Natural killer cell (primary cell): Measurements from ENCODE around the gene NEDD9. TPM values are rescaled to one million over a fixed set of nuclear protein-coding genes. Genes with fewer than 3 reads are reported as not detected.

Experiments used
- ATAC-seq, 3 donors: fragments of 150-1000 bp in 2 of 3; fragments of 200-7000 bp in 1 of 3; cut with Tn5 transposase; 1 replicate in 1 of 3; 2 replicates in 2 of 3; pipeline ENCODE4 v1.10.0; 2021; ENCODE audit warnings: mild to moderate bottlenecking in 2 of 3, moderate library complexity in 2 of 3
- DNase-seq, 2 donors: peaks; one replicate each; pipeline versions ENCODE4 v3.0.0 to v3.0.0-alpha.2; 2013 to 2021; ENCODE audit warnings: mixed read lengths in 1 of 2
- H3K27ac ChIP-seq: one replicate; pipeline ENCODE4 v1.5.1; 2013; ENCODE audit warnings: mild to moderate bottlenecking, low read length
- H3K27me3 ChIP-seq: one replicate; pipeline ENCODE4 v1.6.1; 2013; ENCODE audit warnings: low read length; ENCODE audit not compliant: control insufficient read depth, insufficient read depth
- H3K36me3 ChIP-seq: one replicate; pipeline ENCODE4 v1.6.1; 2013; ENCODE audit warnings: low read length; ENCODE audit not compliant: control insufficient read depth, insufficient read depth
- H3K4me1 ChIP-seq: one replicate; pipeline ENCODE4 v1.6.1; 2013; ENCODE audit warnings: low read length; ENCODE audit not compliant: control insufficient read depth, insufficient read depth
- H3K4me3 ChIP-seq: one replicate; pipeline ENCODE4 v1.5.1; 2013; ENCODE audit warnings: low read length
- H3K9me3 ChIP-seq: one replicate; pipeline ENCODE4 v1.6.1; 2013; ENCODE audit warnings: low read length; ENCODE audit not compliant: control insufficient read depth, insufficient read depth
- H3K27ac Mint-ChIP-seq, 2 donors: one replicate each; pipeline ENCODE4 v1.8.0; 2022; ENCODE audit warnings: mild to moderate bottlenecking in 2 of 2, mixed read lengths in 2 of 2, moderate library complexity in 1 of 2
- H3K27me3 Mint-ChIP-seq, 2 donors: one replicate each; pipeline ENCODE4 v1.8.0; 2022; ENCODE audit warnings: low read depth in 2 of 2, mixed read lengths in 2 of 2
- H3K36me3 Mint-ChIP-seq: one replicate; pipeline ENCODE4 v1.8.0; 2022; ENCODE audit warnings: mixed read lengths
- H3K4me1 Mint-ChIP-seq, 2 donors: one replicate each; pipeline ENCODE4 v1.8.0; 2022; ENCODE audit warnings: mixed read lengths in 2 of 2
- H3K4me3 Mint-ChIP-seq: one replicate; pipeline ENCODE4 v1.8.0; 2022; ENCODE audit warnings: mild to moderate bottlenecking, moderate library complexity, mixed read lengths
- H3K9me3 Mint-ChIP-seq, 2 donors: one replicate each; pipeline ENCODE4 v1.8.0; 2022; ENCODE audit warnings: mixed read lengths in 2 of 2
- WGBS: methylation state at CpG from one replicate; pipeline ENCODE4 v1.1.7; 2013; ENCODE audit warnings: missing lambda C conversion rate; ENCODE audit not compliant: insufficient coverage; 5-methylcytosine and 5-hydroxymethylcytosine counted together
- intact Hi-C: fragments of 100-400 bp; cut with micrococcal nuclease; formaldehyde crosslinking; loops from one replicate; pipeline ENCODE4 v1.14.2; 2022
- total RNA-seq, 4 donors: library from RNA; stranded (reverse); fragments of 120-200 nt in 1 of 4; gene quantifications; one replicate each; pipeline versions ENCODE4 v1.2.3 to v1.2.4, GENCODE V29; 2013 to 2022
- TF ChIP-seq, protein P1 (sequence below): fragments of 200-600 bp; IDR thresholded peaks from one replicate; pipeline ENCODE4 v1.8.0; 2022; ENCODE audit warnings: antibody characterized with exemption

NEDD9 gene
- total RNA-seq, 3 donors from 2014 or later (not counting 1 experiment from before 2014, with no cell fraction given), result 106 to 110 (median 107) TPM

GRCh38 chr6:11265932-11266331 lies 33.5 kb upstream of the NEDD9 start:
- intact Hi-C loops, result no loop called here
- Mint-ChIP-seq H3K4me3 (no peak overlapping the region), H3K4me1 (peaks cover 49 to 52% of the 10 kb centered on the region in 2 donors), H3K36me3 (no peaks in the 10 kb centered on the region), H3K27ac (peak overlapping the region in 1 of 2 donors; percentile 14), H3K27me3 (no peaks in the 10 kb centered on the region), H3K9me3 (no peaks in the 10 kb centered on the region)
- Histone ChIP-seq H3K4me3 (no peak overlapping the region), H3K27me3 (no peaks in the 10 kb centered on the region), H3K27ac (no peak overlapping the region), H3K4me1 (peaks cover 11% of the 10 kb centered on the region), H3K9me3 (no peaks in the 10 kb centered on the region), H3K36me3 (no peaks in the 10 kb centered on the region)
- ATAC-seq (no peak), DNase-seq (no peak)
- 100% methylated on average over 1 of the region's 1 CpG for WGBS
- TF ChIP-seq, protein P1, sequence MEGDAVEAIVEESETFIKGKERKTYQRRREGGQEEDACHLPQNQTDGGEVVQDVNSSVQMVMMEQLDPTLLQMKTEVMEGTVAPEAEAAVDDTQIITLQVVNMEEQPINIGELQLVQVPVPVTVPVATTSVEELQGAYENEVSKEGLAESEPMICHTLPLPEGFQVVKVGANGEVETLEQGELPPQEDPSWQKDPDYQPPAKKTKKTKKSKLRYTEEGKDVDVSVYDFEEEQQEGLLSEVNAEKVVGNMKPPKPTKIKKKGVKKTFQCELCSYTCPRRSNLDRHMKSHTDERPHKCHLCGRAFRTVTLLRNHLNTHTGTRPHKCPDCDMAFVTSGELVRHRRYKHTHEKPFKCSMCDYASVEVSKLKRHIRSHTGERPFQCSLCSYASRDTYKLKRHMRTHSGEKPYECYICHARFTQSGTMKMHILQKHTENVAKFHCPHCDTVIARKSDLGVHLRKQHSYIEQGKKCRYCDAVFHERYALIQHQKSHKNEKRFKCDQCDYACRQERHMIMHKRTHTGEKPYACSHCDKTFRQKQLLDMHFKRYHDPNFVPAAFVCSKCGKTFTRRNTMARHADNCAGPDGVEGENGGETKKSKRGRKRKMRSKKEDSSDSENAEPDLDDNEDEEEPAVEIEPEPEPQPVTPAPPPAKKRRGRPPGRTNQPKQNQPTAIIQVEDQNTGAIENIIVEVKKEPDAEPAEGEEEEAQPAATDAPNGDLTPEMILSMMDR, result no peak

- ATAC-seq (no peak), DNase-seq (no peak)
- Mint-ChIP-seq H3K9me3 (no peaks in the 10 kb centered on the region), H3K4me1 (peaks cover 58 to 65% of the 10 kb centered on the region in 2 donors), H3K27ac (peak overlapping the region; percentile 23 to 93), H3K27me3 (no peaks in the 10 kb centered on the region), H3K4me3 (no peak overlapping the region), H3K36me3 (no peaks in the 10 kb centered on the region)
- TF ChIP-seq, protein P1, result no peak
- Histone ChIP-seq H3K4me1 (peaks cover 25% of the 10 kb centered on the region), H3K4me3 (no peak overlapping the region), H3K36me3 (no peaks in the 10 kb centered on the region), H3K27me3 (no peaks in the 10 kb centered on the region), H3K9me3 (no peaks in the 10 kb centered on the region), H3K27ac (no peak overlapping the region)
- intact Hi-C loops, result no loop called here
- 98% methylated on average over 6 of the region's 6 CpGs for WGBS
Observed at GRCh38 chr6:11264100-11264499, 31.6 kb upstream of the NEDD9 start.

- Mint-ChIP-seq H3K4me1 (peaks cover 66 to 73% of the 10 kb centered on the region in 2 donors), H3K27me3 (no peaks in the 10 kb centered on the region), H3K27ac (peak overlapping the region; percentile 23 to 93), H3K36me3 (no peaks in the 10 kb centered on the region), H3K9me3 (no peaks in the 10 kb centered on the region), H3K4me3 (peak overlapping the region; percentile 45)
- TF ChIP-seq, protein P1, result no peak
- WGBS, result 82% methylated on average over 5 of the region's 5 CpGs
- no peaks in the 10 kb centered on the region for H3K27me3 ChIP-seq
- H3K4me1 ChIP-seq, result peaks cover 33% of the 10 kb centered on the region
- ATAC-seq (peak in 1 of 3 donors; percentile 28), DNase-seq (peak in 1 of 2 donors; percentile 20)
- intact Hi-C loops, result no loop called here
- H3K36me3 ChIP-seq, result no peaks in the 10 kb centered on the region
- peak overlapping the region; percentile 1 for H3K27ac ChIP-seq
- H3K9me3 ChIP-seq, result no peaks in the 10 kb centered on the region
- H3K4me3 ChIP-seq, result no peak overlapping the region
Observed at GRCh38 chr6:11263291-11263775, 30.9 kb upstream of the NEDD9 start.

DNA sequence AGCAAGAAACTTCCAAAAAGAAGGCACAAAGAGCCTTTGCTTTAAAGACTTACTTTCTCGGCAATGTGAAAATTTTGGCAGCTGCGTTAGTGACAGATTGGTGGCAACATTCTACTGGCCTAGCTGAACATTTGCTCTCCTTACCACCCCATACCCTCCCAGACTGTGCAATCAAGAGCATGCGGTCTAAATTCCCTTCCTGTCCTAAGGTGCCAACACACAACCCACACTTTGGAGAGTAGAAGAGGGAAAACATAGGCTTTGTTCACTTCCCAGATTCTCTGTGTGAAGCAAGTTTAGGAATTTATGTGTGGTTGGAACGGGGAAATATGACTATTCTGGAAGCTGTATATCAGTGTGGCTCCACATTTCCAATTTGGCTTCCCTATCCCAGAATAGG lies 29.8 kb upstream of the NEDD9 start:
- no peak overlapping the region for H3K4me3 Mint-ChIP-seq
- Histone ChIP-seq H3K9me3 (no peaks in the 10 kb centered on the region), H3K4me1 (peaks cover 44% of the 10 kb centered on the region), H3K4me3 (no peak overlapping the region), H3K27ac (no peak overlapping the region), H3K27me3 (no peaks in the 10 kb centered on the region), H3K36me3 (no peaks in the 10 kb centered on the region)
- H3K36me3 Mint-ChIP-seq, result no peaks in the 10 kb centered on the region
- H3K27ac Mint-ChIP-seq, result peak overlapping the region; percentile 85 to 93
- no peaks in the 10 kb centered on the region for H3K9me3 Mint-ChIP-seq
- ATAC-seq (no peak), DNase-seq (no peak)
- intact Hi-C loops, result no loop called here
- WGBS, result 91% methylated on average over 3 of the region's 4 CpGs
- TF ChIP-seq, protein P1, result no peak
- H3K27me3 Mint-ChIP-seq, result no peaks in the 10 kb centered on the region
- peaks cover 76 to 84% of the 10 kb centered on the region in 2 donors for H3K4me1 Mint-ChIP-seq
